Measurements from ENCODE around the gene MYO3B.
"Not testable (repeated sequence)": the region's sequence is repeated elsewhere in the genome, so short reads cannot be mapped to it uniquely, and the experiment has no call there.

Gene MYO3B

GRCh38 chr2:170468557-170468956, 290.6 kb downstream of the MYO3B start:
- 94 to 96% methylated on average over 4 of the region's 4 CpGs for WGBS, 2 experiments
- H3K36me3 ChIP-seq (ENCODE audit: control insufficient read depth, insufficient read depth, low read length): no peaks in the 10 kb centered on the region
- H3K4me3 ChIP-seq (ENCODE audit: insufficient read depth, low read depth, low read length): no peak overlapping the region
- H3K27ac ChIP-seq (ENCODE audit: insufficient read depth, low read depth, low read length, poor library complexity, severe bottlenecking): no peak overlapping the region
- H3K27me3 ChIP-seq (ENCODE audit: control insufficient read depth, insufficient read depth, low read length, poor library complexity, severe bottlenecking): no peaks in the 10 kb centered on the region
- no peaks in the 10 kb centered on the region for H3K4me1 ChIP-seq (ENCODE audit: control insufficient read depth, insufficient read depth, low read length)
- no peaks in the 10 kb centered on the region for H3K9me3 ChIP-seq (ENCODE audit: control insufficient read depth, low read length)

- not testable (repeated sequence) for H3K36me3 ChIP-seq (ENCODE audit: control insufficient read depth, insufficient read depth, low read length); H3K4me1 ChIP-seq (ENCODE audit: control insufficient read depth, insufficient read depth, low read length); H3K4me3 ChIP-seq (ENCODE audit: insufficient read depth, low read depth, low read length); H3K27ac ChIP-seq (ENCODE audit: insufficient read depth, low read depth, low read length, poor library complexity, severe bottlenecking); H3K27me3 ChIP-seq (ENCODE audit: control insufficient read depth, insufficient read depth, low read length, poor library complexity, severe bottlenecking); H3K9me3 ChIP-seq (ENCODE audit: control insufficient read depth, low read length)
- 90 to 92% methylated on average over 4 of the region's 4 CpGs for WGBS, 2 experiments
Observed at GRCh38 chr2:170472498-170472897, 294.6 kb downstream of the MYO3B start.

- no peaks in the 10 kb centered on the region for H3K9me3 ChIP-seq (ENCODE audit: control insufficient read depth, low read length)
- H3K27me3 ChIP-seq (ENCODE audit: control insufficient read depth, insufficient read depth, low read length, poor library complexity, severe bottlenecking): no peaks in the 10 kb centered on the region
- H3K27ac ChIP-seq (ENCODE audit: insufficient read depth, low read depth, low read length, poor library complexity, severe bottlenecking): no peak overlapping the region
- WGBS, 2 experiments: 91 to 95% methylated on average over 6 of the region's 6 CpGs
- no peaks in the 10 kb centered on the region for H3K36me3 ChIP-seq (ENCODE audit: control insufficient read depth, insufficient read depth, low read length)
- no peak overlapping the region for H3K4me3 ChIP-seq (ENCODE audit: insufficient read depth, low read depth, low read length)
- no peaks in the 10 kb centered on the region for H3K4me1 ChIP-seq (ENCODE audit: control insufficient read depth, insufficient read depth, low read length)
Observed at GRCh38 chr2:170475878-170476277, 297.9 kb downstream of the MYO3B start.

GRCh38 chr2:170477630-170478029, 299.7 kb downstream of the MYO3B start:
- 83% methylated on average over 4 of the region's 4 CpGs for WGBS, 2 experiments
- no peaks in the 10 kb centered on the region for H3K4me1 ChIP-seq (ENCODE audit: control insufficient read depth, insufficient read depth, low read length)
- H3K27ac ChIP-seq (ENCODE audit: insufficient read depth, low read depth, low read length, poor library complexity, severe bottlenecking): no peak overlapping the region
- no peaks in the 10 kb centered on the region for H3K27me3 ChIP-seq (ENCODE audit: control insufficient read depth, insufficient read depth, low read length, poor library complexity, severe bottlenecking)
- H3K9me3 ChIP-seq (ENCODE audit: control insufficient read depth, low read length): no peaks in the 10 kb centered on the region
- H3K4me3 ChIP-seq (ENCODE audit: insufficient read depth, low read depth, low read length): no peak overlapping the region
- no peaks in the 10 kb centered on the region for H3K36me3 ChIP-seq (ENCODE audit: control insufficient read depth, insufficient read depth, low read length)

- Histone ChIP-seq H3K27ac (ENCODE audit: insufficient read depth, low read depth, low read length, poor library complexity, severe bottlenecking) (no peak overlapping the region), H3K4me1 (ENCODE audit: control insufficient read depth, insufficient read depth, low read length) (no peaks in the 10 kb centered on the region), H3K36me3 (ENCODE audit: control insufficient read depth, insufficient read depth, low read length) (no peaks in the 10 kb centered on the region), H3K27me3 (ENCODE audit: control insufficient read depth, insufficient read depth, low read length, poor library complexity, severe bottlenecking) (no peaks in the 10 kb centered on the region), H3K4me3 (ENCODE audit: insufficient read depth, low read depth, low read length) (no peak overlapping the region), H3K9me3 (ENCODE audit: control insufficient read depth, low read length) (no peaks in the 10 kb centered on the region)
- WGBS, 2 experiments: 88 to 93% methylated on average over 4 of the region's 4 CpGs
Observed at GRCh38 chr2:170481201-170481600, 303.3 kb downstream of the MYO3B start.

GRCh38 chr2:170484552-170484951, 306.6 kb downstream of the MYO3B start:
- Histone ChIP-seq H3K27ac (ENCODE audit: insufficient read depth, low read depth, low read length, poor library complexity, severe bottlenecking) (no peak overlapping the region), H3K36me3 (ENCODE audit: control insufficient read depth, insufficient read depth, low read length) (no peaks in the 10 kb centered on the region), H3K9me3 (ENCODE audit: control insufficient read depth, low read length) (no peaks in the 10 kb centered on the region)

GRCh38 chr2:170485254-170486026, 307.5 kb downstream of the MYO3B start:
- H3K27ac ChIP-seq (ENCODE audit: insufficient read depth, low read depth, low read length, poor library complexity, severe bottlenecking): no peak overlapping the region

More at GRCh38 chr2:170484552-170484951, 306.6 kb downstream of the MYO3B start:
- Histone ChIP-seq H3K4me1 (ENCODE audit: control insufficient read depth, insufficient read depth, low read length) (no peaks in the 10 kb centered on the region), H3K4me3 (ENCODE audit: insufficient read depth, low read depth, low read length) (no peak overlapping the region), H3K27me3 (ENCODE audit: control insufficient read depth, insufficient read depth, low read length, poor library complexity, severe bottlenecking) (no peaks in the 10 kb centered on the region)

GRCh38 chr2:170486730-170487129, 308.8 kb downstream of the MYO3B start:
- Histone ChIP-seq H3K27me3 (ENCODE audit: control insufficient read depth, insufficient read depth, low read length, poor library complexity, severe bottlenecking) (no peaks in the 10 kb centered on the region), H3K4me1 (ENCODE audit: control insufficient read depth, insufficient read depth, low read length) (no peaks in the 10 kb centered on the region), H3K36me3 (ENCODE audit: control insufficient read depth, insufficient read depth, low read length) (no peaks in the 10 kb centered on the region), H3K9me3 (ENCODE audit: control insufficient read depth, low read length) (no peaks in the 10 kb centered on the region), H3K4me3 (ENCODE audit: insufficient read depth, low read depth, low read length) (no peak overlapping the region), H3K27ac (ENCODE audit: insufficient read depth, low read depth, low read length, poor library complexity, severe bottlenecking) (no peak overlapping the region)
- 91 to 97% methylated on average over 3 of the region's 3 CpGs for WGBS, 2 experiments

More at GRCh38 chr2:170485254-170486026, 307.5 kb downstream of the MYO3B start:
- Histone ChIP-seq H3K9me3 (ENCODE audit: control insufficient read depth, low read length) (no peaks in the 10 kb centered on the region), H3K36me3 (ENCODE audit: control insufficient read depth, insufficient read depth, low read length) (no peaks in the 10 kb centered on the region), H3K4me3 (ENCODE audit: insufficient read depth, low read depth, low read length) (no peak overlapping the region), H3K27me3 (ENCODE audit: control insufficient read depth, insufficient read depth, low read length, poor library complexity, severe bottlenecking) (no peaks in the 10 kb centered on the region), H3K4me1 (ENCODE audit: control insufficient read depth, insufficient read depth, low read length) (no peaks in the 10 kb centered on the region)
- WGBS, 2 experiments: 90 to 100% methylated on average over 1 to 2 of the region's 3 CpGs

GRCh38 chr2:170488807-170489206, 310.9 kb downstream of the MYO3B start:
- H3K4me3 ChIP-seq (ENCODE audit: insufficient read depth, low read depth, low read length): no peak overlapping the region
- no peaks in the 10 kb centered on the region for H3K27me3 ChIP-seq (ENCODE audit: control insufficient read depth, insufficient read depth, low read length, poor library complexity, severe bottlenecking)
- H3K27ac ChIP-seq (ENCODE audit: insufficient read depth, low read depth, low read length, poor library complexity, severe bottlenecking): no peak overlapping the region
- H3K36me3 ChIP-seq (ENCODE audit: control insufficient read depth, insufficient read depth, low read length): no peaks in the 10 kb centered on the region
- 88 to 92% methylated on average over 1 of the region's 1 CpG for WGBS, 2 experiments
- no peaks in the 10 kb centered on the region for H3K9me3 ChIP-seq (ENCODE audit: control insufficient read depth, low read length)
- H3K4me1 ChIP-seq (ENCODE audit: control insufficient read depth, insufficient read depth, low read length): no peaks in the 10 kb centered on the region

- no peaks in the 10 kb centered on the region for H3K27me3 ChIP-seq (ENCODE audit: control insufficient read depth, insufficient read depth, low read length, poor library complexity, severe bottlenecking)
- no peak overlapping the region for H3K4me3 ChIP-seq (ENCODE audit: insufficient read depth, low read depth, low read length)
- H3K36me3 ChIP-seq (ENCODE audit: control insufficient read depth, insufficient read depth, low read length): no peaks in the 10 kb centered on the region
- H3K27ac ChIP-seq (ENCODE audit: insufficient read depth, low read depth, low read length, poor library complexity, severe bottlenecking): no peak overlapping the region
- H3K4me1 ChIP-seq (ENCODE audit: control insufficient read depth, insufficient read depth, low read length): no peaks in the 10 kb centered on the region
- WGBS, 2 experiments: 92 to 97% methylated on average over 3 of the region's 3 CpGs
- no peaks in the 10 kb centered on the region for H3K9me3 ChIP-seq (ENCODE audit: control insufficient read depth, low read length)
Observed at GRCh38 chr2:170492010-170492409, 314.1 kb downstream of the MYO3B start.
